Measurements from ENCODE around the gene TMEM108.

TMEM108 gene

DNA sequence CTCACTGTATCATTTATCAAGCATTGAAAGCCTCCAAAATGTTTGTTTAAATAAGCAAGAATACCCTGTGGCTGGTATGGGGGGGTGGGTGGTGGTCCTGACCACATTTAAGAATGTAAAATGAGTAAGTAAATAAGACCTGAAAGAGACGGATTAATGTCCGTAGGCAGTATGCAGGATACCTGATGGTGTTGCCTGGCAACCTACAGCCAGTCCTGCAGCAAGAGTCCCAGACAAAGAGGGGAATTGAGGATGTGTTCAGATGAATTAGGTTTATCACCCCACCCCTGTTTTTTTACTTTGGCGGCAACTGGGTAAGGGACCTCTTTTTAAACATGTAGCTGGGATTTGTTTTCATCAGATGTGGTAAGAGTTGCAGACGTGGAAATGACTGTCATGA, 261.9 kb downstream of the TMEM108 start:
- no peaks in the 10 kb centered on the region for H3F3A ChIP-seq (ENCODE audit: control insufficient read depth, insufficient read depth)
- H3K4me3 ChIP-seq (ENCODE audit: low read length) = no peak overlapping the region
- H4K20me1 ChIP-seq (ENCODE audit: control insufficient read depth, insufficient read depth, low read depth, low read length) = no peaks in the 10 kb centered on the region
- peaks cover 8% of the 10 kb centered on the region for H3K4me1 ChIP-seq (ENCODE audit: control insufficient read depth, low read length)
- H3K9me3 ChIP-seq (ENCODE audit: control insufficient read depth, insufficient read depth, low read length) = no peaks in the 10 kb centered on the region
- no peaks in the 10 kb centered on the region for H3K36me3 ChIP-seq (ENCODE audit: control insufficient read depth, low read length)
- no peak for TF ChIP-seq CTCF (IDR thresholded peaks at IDR 0.05; ENCODE audit: low read depth, low read length, poor library complexity, severe bottlenecking)
- no peak for TF ChIP-seq EZH2phosphoT487 (IDR thresholded peaks at IDR 0.05; ENCODE audit: borderline replicate concordance, low read length)
- no peaks in the 10 kb centered on the region; the same call in 1 of the 2 replicates for H3K9me2 ChIP-seq (replicated peaks; ENCODE audit: control insufficient read depth, low read length)
- H3K27me3 ChIP-seq (ENCODE audit: control insufficient read depth, low read length) = no peaks in the 10 kb centered on the region
- H3K27ac ChIP-seq (ENCODE audit: low read depth, low read length) = no peak overlapping the region
- H3K4me2 ChIP-seq (ENCODE audit: low read length) = no peak overlapping the region
- no peaks in the 10 kb centered on the region for H3K79me2 ChIP-seq (ENCODE audit: control insufficient read depth, low read length)

DNA sequence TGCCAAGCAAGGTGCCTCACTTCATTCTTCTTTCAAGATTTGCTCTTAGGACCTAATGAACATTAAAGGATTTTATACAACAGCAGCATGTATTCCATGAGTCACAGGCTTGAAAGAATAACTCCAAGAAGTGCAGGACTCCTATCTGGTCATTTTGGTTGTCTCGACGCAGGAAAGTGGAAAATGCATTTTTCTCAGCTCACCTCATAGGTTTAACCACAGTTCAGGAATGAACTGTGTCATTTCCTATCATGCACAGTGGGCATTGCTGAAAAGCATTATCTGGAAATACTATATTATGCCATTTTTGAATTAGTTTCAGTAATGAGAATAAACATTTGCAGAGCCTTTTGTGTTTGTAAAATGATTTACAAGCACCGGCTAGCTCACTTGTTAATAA, 263.0 kb downstream of the TMEM108 start:
- TF ChIP-seq CTCF (IDR thresholded peaks at IDR 0.05; ENCODE audit: low read depth, low read length, poor library complexity, severe bottlenecking) = no peak
- no peak for TF ChIP-seq EZH2phosphoT487 (IDR thresholded peaks at IDR 0.05; ENCODE audit: borderline replicate concordance, low read length)
- no peak overlapping the region for H3K4me2 ChIP-seq (ENCODE audit: low read length)

DNA sequence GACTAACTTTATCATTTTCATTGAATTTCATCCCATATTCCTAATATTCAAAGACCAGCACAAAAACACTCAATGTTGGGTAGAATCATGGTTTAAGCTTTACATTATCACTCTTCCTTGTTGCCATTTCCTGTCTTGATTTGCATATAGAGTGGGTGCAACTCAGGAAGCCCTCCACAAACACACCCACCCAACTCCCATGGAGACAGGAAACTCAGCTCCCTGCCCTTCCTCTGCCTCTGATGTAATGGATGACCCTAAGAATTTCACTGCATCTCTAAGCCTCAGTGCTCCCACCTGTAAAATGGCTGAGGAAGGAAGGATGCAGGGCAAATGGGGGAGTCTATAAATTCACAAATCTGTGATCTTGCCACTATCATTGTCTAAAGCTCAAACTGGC, 263.5 kb downstream of the TMEM108 start:
- H3K4me1 ChIP-seq (ENCODE audit: control insufficient read depth, low read length) = peaks cover 8% of the 10 kb centered on the region
- no peaks in the 10 kb centered on the region for H3K36me3 ChIP-seq (ENCODE audit: control insufficient read depth, low read length)
- H3K79me2 ChIP-seq (ENCODE audit: control insufficient read depth, low read length) = no peaks in the 10 kb centered on the region
- H3K27ac ChIP-seq (ENCODE audit: low read depth, low read length) = no peak overlapping the region
- H3K27me3 ChIP-seq (ENCODE audit: control insufficient read depth, low read length) = no peaks in the 10 kb centered on the region
- peak overlapping the region; percentile 37; the same call in 1 of the 2 replicates for H3K4me2 ChIP-seq (ENCODE audit: low read length)
- no peaks in the 10 kb centered on the region for H4K20me1 ChIP-seq (ENCODE audit: control insufficient read depth, insufficient read depth, low read depth, low read length)
- no peaks in the 10 kb centered on the region for H3K9me2 ChIP-seq (replicated peaks; ENCODE audit: control insufficient read depth, low read length)
- no peaks in the 10 kb centered on the region for H3K9me3 ChIP-seq (ENCODE audit: control insufficient read depth, insufficient read depth, low read length)
- TF ChIP-seq CTCF (IDR thresholded peaks at IDR 0.05; ENCODE audit: low read depth, low read length, poor library complexity, severe bottlenecking) (no peak), EZH2phosphoT487 (IDR thresholded peaks at IDR 0.05; ENCODE audit: borderline replicate concordance, low read length) (no peak)
- H3K4me3 ChIP-seq (ENCODE audit: low read length) = no peak overlapping the region
- no peaks in the 10 kb centered on the region for H3F3A ChIP-seq (ENCODE audit: control insufficient read depth, insufficient read depth)

More for the DNA sequence above, 263.0 kb downstream of the TMEM108 start:
- Histone ChIP-seq H3K79me2 (ENCODE audit: control insufficient read depth, low read length) (no peaks in the 10 kb centered on the region), H3F3A (ENCODE audit: control insufficient read depth, insufficient read depth) (no peaks in the 10 kb centered on the region), H3K27me3 (ENCODE audit: control insufficient read depth, low read length) (no peaks in the 10 kb centered on the region), H3K4me1 (ENCODE audit: control insufficient read depth, low read length) (peaks cover 8% of the 10 kb centered on the region), H3K27ac (ENCODE audit: low read depth, low read length) (no peak overlapping the region), H3K4me3 (ENCODE audit: low read length) (no peak overlapping the region), H4K20me1 (ENCODE audit: control insufficient read depth, insufficient read depth, low read depth, low read length) (no peaks in the 10 kb centered on the region), H3K36me3 (ENCODE audit: control insufficient read depth, low read length) (no peaks in the 10 kb centered on the region), H3K9me3 (ENCODE audit: control insufficient read depth, insufficient read depth, low read length) (no peaks in the 10 kb centered on the region), H3K9me2 (replicated peaks; ENCODE audit: control insufficient read depth, low read length) (no peaks in the 10 kb centered on the region)
